ENCODE data around the gene SREBF1. TPM values are rescaled to one million over a fixed set of nuclear protein-coding genes. Genes with fewer than 3 reads are reported as not detected.

The SREBF1 gene
- total and polyA plus RNA-seq, 4 donors: 68.4 to 134 (median 80.7) TPM

GRCh38 chr17:17782523-17783115 is 54.2 kb downstream of the SREBF1 start:
- ATAC-seq (ENCODE audit: insufficient read depth, low FRiP score) (peak; percentile 1), DNase-seq (peak; percentile 45 to 61 (median 56))
- H3K4me3 ChIP-seq: peak overlapping the region; percentile 14
- no peaks in the 10 kb centered on the region for H3K36me3 ChIP-seq (ENCODE audit: control insufficient read depth in 4 of 4, insufficient read depth in 4 of 4, low read length in 4 of 4)
- peak overlapping the region in 1 of 2 donors; percentile 90 for H3K27ac ChIP-seq (ENCODE audit: low read depth in 1 of 2, low read length in 1 of 2)
- H3K9me3 ChIP-seq (ENCODE audit: control insufficient read depth in 4 of 4, insufficient read depth in 3 of 4, low read length in 3 of 4): no peaks in the 10 kb centered on the region
- peaks cover 16 to 69% (median 36%) of the 10 kb centered on the region in 5 donors for H3K4me1 ChIP-seq (ENCODE audit: control insufficient read depth in 5 of 5, insufficient read depth in 5 of 5, low read length in 5 of 5)
- H3K27me3 ChIP-seq (ENCODE audit: control insufficient read depth in 3 of 3, insufficient read depth in 3 of 3, low read length in 2 of 3): no peaks in the 10 kb centered on the region
- 0 to 1% methylated on average over 30 to 56 of the region's 57 CpGs for WGBS, 2 donors
- no peak overlapping the region for H3K9ac ChIP-seq (ENCODE audit: insufficient read depth in 1 of 2, low read length in 2 of 2)
- TF ChIP-seq CTCF (IDR thresholded peaks at IDR 0.05; ENCODE audit: control extremely low read depth, extremely low read depth): no peak

GRCh38 chr17:17781591-17782496 is 54.9 kb downstream of the SREBF1 start:
- Histone ChIP-seq H3K36me3 (ENCODE audit: control insufficient read depth in 4 of 4, insufficient read depth in 4 of 4, low read length in 4 of 4) (no peaks in the 10 kb centered on the region), H3K27me3 (ENCODE audit: control insufficient read depth in 3 of 3, insufficient read depth in 3 of 3, low read length in 2 of 3) (no peaks in the 10 kb centered on the region), H3K9ac (ENCODE audit: insufficient read depth in 1 of 2, low read length in 2 of 2) (no peak overlapping the region), H3K4me1 (ENCODE audit: control insufficient read depth in 5 of 5, insufficient read depth in 5 of 5, low read length in 5 of 5) (peaks cover 16 to 73% (median 36%) of the 10 kb centered on the region in 5 donors), H3K9me3 (ENCODE audit: control insufficient read depth in 4 of 4, insufficient read depth in 3 of 4, low read length in 3 of 4) (no peaks in the 10 kb centered on the region), H3K27ac (ENCODE audit: low read depth in 1 of 2, low read length in 1 of 2) (peak overlapping the region; percentile 2 to 90), H3K4me3 (peak overlapping the region; percentile 14)
- WGBS, 2 donors: 3% methylated on average over 77 to 88 of the region's 88 CpGs
- DNase-seq (peak; percentile 86 to 89 (median 86)), ATAC-seq (ENCODE audit: insufficient read depth, low FRiP score) (peak; percentile 17)
- TF ChIP-seq CTCF (IDR thresholded peaks at IDR 0.05; ENCODE audit: control extremely low read depth, extremely low read depth): no peak

GRCh38 chr17:17780922-17781590 is 55.7 kb downstream of the SREBF1 start:
- Histone ChIP-seq H3K27ac (ENCODE audit: low read depth in 1 of 2, low read length in 1 of 2) (peak overlapping the region in 1 of 2 donors; percentile 76), H3K9ac (ENCODE audit: insufficient read depth in 1 of 2, low read length in 2 of 2) (peak overlapping the region in 1 of 2 donors; percentile 28), H3K4me1 (ENCODE audit: control insufficient read depth in 5 of 5, insufficient read depth in 5 of 5, low read length in 5 of 5) (peaks cover 16 to 72% (median 36%) of the 10 kb centered on the region in 5 donors), H3K27me3 (ENCODE audit: control insufficient read depth in 3 of 3, insufficient read depth in 3 of 3, low read length in 2 of 3) (no peaks in the 10 kb centered on the region), H3K36me3 (ENCODE audit: control insufficient read depth in 4 of 4, insufficient read depth in 4 of 4, low read length in 4 of 4) (no peaks in the 10 kb centered on the region), H3K9me3 (ENCODE audit: control insufficient read depth in 4 of 4, insufficient read depth in 3 of 4, low read length in 3 of 4) (no peaks in the 10 kb centered on the region), H3K4me3 (no peak overlapping the region)
- 25 to 32% methylated on average over 11 of the region's 11 CpGs for WGBS, 2 donors
- no peak for TF ChIP-seq CTCF (IDR thresholded peaks at IDR 0.05; ENCODE audit: control extremely low read depth, extremely low read depth)
- DNase-seq (peak; percentile 70 to 76 (median 76)), ATAC-seq (ENCODE audit: insufficient read depth, low FRiP score) (no peak)

All from lung (tissue), 12 donors.